NT2/D1 (cell line): ENCODE results near the gene IL19.

ENCODE experiments used
- SUZ12 ChIP-seq: IDR thresholded peaks from 2 replicates; pipeline ENCODE4 v1.6.1; 2011; ENCODE audit not compliant: insufficient read length, insufficient read depth; ENCODE audit errors: extremely low read depth
- ZNF274 ChIP-seq: IDR thresholded peaks from 2 replicates; pipeline ENCODE4 v1.6.1; 2011; ENCODE audit warnings: mild to moderate bottlenecking, low read depth, low read length

DNA sequence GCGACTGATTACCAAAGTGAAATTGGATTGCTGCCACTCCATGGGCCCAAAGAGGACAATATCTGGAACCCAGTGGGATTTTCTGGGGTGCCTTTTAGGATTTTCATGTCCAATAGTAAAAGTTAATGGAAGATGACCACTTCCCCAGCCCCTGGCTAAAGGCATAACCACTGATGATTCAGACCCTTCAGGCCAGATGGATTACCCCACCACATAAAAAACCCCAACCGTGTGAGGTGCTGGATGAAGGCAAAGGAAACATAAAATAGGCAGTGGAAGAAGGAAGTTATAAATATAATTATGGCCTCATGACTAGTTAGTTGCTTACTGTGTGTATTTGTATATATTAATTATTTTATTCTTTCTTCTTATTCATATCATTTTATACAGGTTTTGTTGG is 41.9 kb downstream of the IL19 start:
- TF ChIP-seq SUZ12 (no peak), ZNF274 (no peak)
